PC-9 (cell line): ENCODE measurements around the gene B3GNT2.

Experiments used
- EZH2 ChIP-seq: fragments of 200-600 bp; sonication (generic); IDR thresholded peaks from 2 replicates; pipeline ENCODE4 v1.8.0; 2017; ENCODE audit warnings: antibody characterized with exemption, low read depth
- TF ChIP-seq, protein P1 (sequence below): fragments of 200-600 bp; sonication (generic); conservative IDR thresholded peaks from 2 replicates; pipeline ENCODE4 v1.6.1; 2017; ENCODE audit warnings: mixed run types, antibody characterized with exemption, mild to moderate bottlenecking, moderate library complexity

DNA sequence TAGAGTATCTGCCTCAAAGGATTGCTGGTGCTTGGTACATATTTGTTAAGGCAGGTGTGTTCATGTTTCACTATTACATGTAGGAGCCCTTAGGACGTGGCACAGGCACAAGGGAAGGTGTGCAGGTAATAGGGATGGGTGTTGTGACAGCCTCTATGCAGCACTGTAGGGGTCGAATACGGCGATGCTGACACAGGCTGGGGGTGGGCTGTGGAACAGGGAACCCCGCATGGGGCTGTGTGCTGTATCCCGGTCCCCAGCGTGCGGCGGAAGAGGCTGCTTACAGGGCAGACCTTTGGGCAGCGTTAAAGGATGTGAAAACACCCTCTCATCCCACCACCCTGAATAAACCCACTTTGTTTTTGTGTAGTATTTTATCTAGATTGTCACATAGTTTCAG, 21.5 kb downstream of the B3GNT2 start:
- TF ChIP-seq, protein P1, sequence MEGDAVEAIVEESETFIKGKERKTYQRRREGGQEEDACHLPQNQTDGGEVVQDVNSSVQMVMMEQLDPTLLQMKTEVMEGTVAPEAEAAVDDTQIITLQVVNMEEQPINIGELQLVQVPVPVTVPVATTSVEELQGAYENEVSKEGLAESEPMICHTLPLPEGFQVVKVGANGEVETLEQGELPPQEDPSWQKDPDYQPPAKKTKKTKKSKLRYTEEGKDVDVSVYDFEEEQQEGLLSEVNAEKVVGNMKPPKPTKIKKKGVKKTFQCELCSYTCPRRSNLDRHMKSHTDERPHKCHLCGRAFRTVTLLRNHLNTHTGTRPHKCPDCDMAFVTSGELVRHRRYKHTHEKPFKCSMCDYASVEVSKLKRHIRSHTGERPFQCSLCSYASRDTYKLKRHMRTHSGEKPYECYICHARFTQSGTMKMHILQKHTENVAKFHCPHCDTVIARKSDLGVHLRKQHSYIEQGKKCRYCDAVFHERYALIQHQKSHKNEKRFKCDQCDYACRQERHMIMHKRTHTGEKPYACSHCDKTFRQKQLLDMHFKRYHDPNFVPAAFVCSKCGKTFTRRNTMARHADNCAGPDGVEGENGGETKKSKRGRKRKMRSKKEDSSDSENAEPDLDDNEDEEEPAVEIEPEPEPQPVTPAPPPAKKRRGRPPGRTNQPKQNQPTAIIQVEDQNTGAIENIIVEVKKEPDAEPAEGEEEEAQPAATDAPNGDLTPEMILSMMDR: no peak
- no peak for TF ChIP-seq EZH2
